ENCODE data around the gene USP31. TPM values are rescaled to one million over a fixed set of nuclear protein-coding genes. Genes with fewer than 3 reads are reported as not detected.

Gene USP31
- total and polyA plus RNA-seq, 2 of the 8 experiments (the other 6 are each of a cell fraction or from before 2014, with no cell fraction given): 6.7 to 19.0 TPM

- TF ChIP-seq, protein P1, sequence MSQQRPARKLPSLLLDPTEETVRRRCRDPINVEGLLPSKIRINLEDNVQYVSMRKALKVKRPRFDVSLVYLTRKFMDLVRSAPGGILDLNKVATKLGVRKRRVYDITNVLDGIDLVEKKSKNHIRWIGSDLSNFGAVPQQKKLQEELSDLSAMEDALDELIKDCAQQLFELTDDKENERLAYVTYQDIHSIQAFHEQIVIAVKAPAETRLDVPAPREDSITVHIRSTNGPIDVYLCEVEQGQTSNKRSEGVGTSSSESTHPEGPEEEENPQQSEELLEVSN (IDR thresholded peaks at IDR 0.05): no peak
- no peak for TF ChIP-seq SIRT6 (IDR thresholded peaks at IDR 0.05; ENCODE audit: low read length)
- no peak for TF ChIP-seq RXRA (IDR thresholded peaks at IDR 0.05; ENCODE audit: insufficient read depth, low read depth, low read length)
- no peak for TF ChIP-seq SUZ12 (IDR thresholded peaks at IDR 0.05; ENCODE audit: low read length)
- no peak for TF ChIP-seq CHD7 (IDR thresholded peaks at IDR 0.05; ENCODE audit: insufficient replicate concordance, low read length)
- TF ChIP-seq, protein P2, sequence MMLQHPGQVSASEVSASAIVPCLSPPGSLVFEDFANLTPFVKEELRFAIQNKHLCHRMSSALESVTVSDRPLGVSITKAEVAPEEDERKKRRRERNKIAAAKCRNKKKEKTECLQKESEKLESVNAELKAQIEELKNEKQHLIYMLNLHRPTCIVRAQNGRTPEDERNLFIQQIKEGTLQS (IDR thresholded peaks at IDR 0.05; ENCODE audit: insufficient read depth, low read depth, low read length): no peak
- TF ChIP-seq GTF2F1 (IDR thresholded peaks at IDR 0.05; ENCODE audit: borderline replicate concordance, low read depth, low read length): no peak
- TF ChIP-seq HDAC6 (IDR thresholded peaks at IDR 0.05; ENCODE audit: low read depth, low read length): no peak
Measured at GRCh38 chr16:23104032-23104955, 45.0 kb downstream of the USP31 start (continued).
